ENCODE results near the gene TPRG1. TPM values are rescaled to one million over a fixed set of nuclear protein-coding genes. Genes with fewer than 3 reads are reported as not detected.

TPRG1 gene
- total and polyA plus RNA-seq, 2 experiments from 2014 or later = 0.43 TPM; not detected in 1

- H3K27me3 ChIP-seq = no peaks in the 10 kb centered on the region
- no peaks in the 10 kb centered on the region for H3K36me3 ChIP-seq (replicated peaks; ENCODE audit: insufficient read depth, low read depth)
- H3K9me2 ChIP-seq (replicated peaks; ENCODE audit: insufficient read depth) = no peaks in the 10 kb centered on the region
- no peak overlapping the region for H2AFZ ChIP-seq
- no peak overlapping the region for H3K4me2 ChIP-seq
- no peak overlapping the region for H3K4me3 ChIP-seq
- no peaks in the 10 kb centered on the region for H3K79me2 ChIP-seq
- DNase-seq (ENCODE audit: low spot score) = peak; percentile 12
- H3K9me3 ChIP-seq (ENCODE audit: low read depth) = no peaks in the 10 kb centered on the region
- H3K27ac ChIP-seq = peak overlapping the region; percentile 59
- peaks cover 34% of the 10 kb centered on the region for H3K4me1 ChIP-seq (ENCODE audit: insufficient read depth)
- no peak for TF ChIP-seq EZH2phosphoT487 (IDR thresholded peaks at IDR 0.05; ENCODE audit: low read depth, severe bottlenecking, unreplicated experiment)
- TF ChIP-seq, protein P1, sequence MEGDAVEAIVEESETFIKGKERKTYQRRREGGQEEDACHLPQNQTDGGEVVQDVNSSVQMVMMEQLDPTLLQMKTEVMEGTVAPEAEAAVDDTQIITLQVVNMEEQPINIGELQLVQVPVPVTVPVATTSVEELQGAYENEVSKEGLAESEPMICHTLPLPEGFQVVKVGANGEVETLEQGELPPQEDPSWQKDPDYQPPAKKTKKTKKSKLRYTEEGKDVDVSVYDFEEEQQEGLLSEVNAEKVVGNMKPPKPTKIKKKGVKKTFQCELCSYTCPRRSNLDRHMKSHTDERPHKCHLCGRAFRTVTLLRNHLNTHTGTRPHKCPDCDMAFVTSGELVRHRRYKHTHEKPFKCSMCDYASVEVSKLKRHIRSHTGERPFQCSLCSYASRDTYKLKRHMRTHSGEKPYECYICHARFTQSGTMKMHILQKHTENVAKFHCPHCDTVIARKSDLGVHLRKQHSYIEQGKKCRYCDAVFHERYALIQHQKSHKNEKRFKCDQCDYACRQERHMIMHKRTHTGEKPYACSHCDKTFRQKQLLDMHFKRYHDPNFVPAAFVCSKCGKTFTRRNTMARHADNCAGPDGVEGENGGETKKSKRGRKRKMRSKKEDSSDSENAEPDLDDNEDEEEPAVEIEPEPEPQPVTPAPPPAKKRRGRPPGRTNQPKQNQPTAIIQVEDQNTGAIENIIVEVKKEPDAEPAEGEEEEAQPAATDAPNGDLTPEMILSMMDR (IDR thresholded peaks at IDR 0.05; ENCODE audit: poor library complexity) = no peak
- no peak for TF ChIP-seq EZH2 (IDR thresholded peaks at IDR 0.05; ENCODE audit: borderline replicate concordance)
- H4K20me1 ChIP-seq (ENCODE audit: insufficient read depth, poor library complexity, severe bottlenecking) = no peaks in the 10 kb centered on the region
Observed at GRCh38 chr3:189308608-189309007, 136.8 kb downstream of the TPRG1 start.

DNA sequence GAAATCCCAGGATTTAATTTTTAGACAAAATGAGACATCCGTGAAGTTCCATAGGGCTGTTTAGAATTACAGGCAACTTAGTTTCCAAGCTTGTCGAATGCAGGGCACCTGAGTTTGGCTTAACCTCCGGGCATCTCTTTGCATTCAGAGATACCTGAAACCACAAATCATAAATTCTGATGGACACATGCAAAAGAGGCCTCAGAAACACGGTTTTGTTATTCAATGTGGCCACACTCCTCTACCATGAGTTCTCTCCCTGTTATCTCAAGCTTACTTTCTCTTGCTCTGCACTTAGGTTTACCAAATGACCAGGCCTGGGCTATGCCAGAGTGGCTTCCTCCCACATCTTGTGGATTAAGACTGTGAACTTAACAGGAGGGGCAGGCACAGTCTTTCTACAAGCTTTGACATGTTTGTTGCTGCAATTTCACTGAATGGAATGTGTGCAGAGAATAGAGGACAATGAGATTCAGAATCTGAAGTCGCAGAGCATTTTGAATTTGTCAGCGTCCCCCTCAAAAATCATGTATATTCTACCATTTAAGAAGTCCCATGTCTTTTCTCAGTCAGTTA, 137.7 kb downstream of the TPRG1 start:
- Histone ChIP-seq H3K9me2 (replicated peaks; ENCODE audit: insufficient read depth) (no peaks in the 10 kb centered on the region), H3K79me2 (no peaks in the 10 kb centered on the region), H4K20me1 (ENCODE audit: insufficient read depth, poor library complexity, severe bottlenecking) (no peaks in the 10 kb centered on the region), H3K4me1 (ENCODE audit: insufficient read depth) (peaks cover 29% of the 10 kb centered on the region), H3K27me3 (no peaks in the 10 kb centered on the region), H3K9me3 (ENCODE audit: low read depth) (no peaks in the 10 kb centered on the region), H3K27ac (peak overlapping the region; percentile 62), H3K4me3 (no peak overlapping the region), H3K36me3 (replicated peaks; ENCODE audit: insufficient read depth, low read depth) (no peaks in the 10 kb centered on the region), H3K4me2 (peak overlapping the region; percentile 25), H2AFZ (no peak overlapping the region)
- DNase-seq (ENCODE audit: low spot score) = no peak
- no peak for TF ChIP-seq EZH2phosphoT487 (IDR thresholded peaks at IDR 0.05; ENCODE audit: low read depth, severe bottlenecking, unreplicated experiment)
- TF ChIP-seq, protein P1 (IDR thresholded peaks at IDR 0.05; ENCODE audit: poor library complexity) = no peak
- WGBS (ENCODE audit: low lambda C conversion rate, missing lambda C conversion rate) = 64% methylated on average over 6 of the region's 6 CpGs

GRCh38 chr3:189311521-189311920, 139.8 kb downstream of the TPRG1 start:
- no peak overlapping the region for H3K4me3 ChIP-seq
- no peaks in the 10 kb centered on the region for H3K36me3 ChIP-seq (replicated peaks; ENCODE audit: insufficient read depth, low read depth)
- H3K9me3 ChIP-seq (ENCODE audit: low read depth) = no peaks in the 10 kb centered on the region
- H4K20me1 ChIP-seq (ENCODE audit: insufficient read depth, poor library complexity, severe bottlenecking) = no peaks in the 10 kb centered on the region
- TF ChIP-seq EZH2phosphoT487 (IDR thresholded peaks at IDR 0.05; ENCODE audit: low read depth, severe bottlenecking, unreplicated experiment) (no peak), EZH2 (IDR thresholded peaks at IDR 0.05; ENCODE audit: borderline replicate concordance) (no peak)
- TF ChIP-seq, protein P1 (IDR thresholded peaks at IDR 0.05; ENCODE audit: poor library complexity) = no peak
- peaks cover 24% of the 10 kb centered on the region for H3K4me1 ChIP-seq (ENCODE audit: insufficient read depth)
- no peak for DNase-seq (ENCODE audit: low spot score)
- H3K4me2 ChIP-seq = no peak overlapping the region
- H3K9me2 ChIP-seq (replicated peaks; ENCODE audit: insufficient read depth) = no peaks in the 10 kb centered on the region
- no peak overlapping the region for H3K27ac ChIP-seq
- WGBS (ENCODE audit: low lambda C conversion rate, missing lambda C conversion rate) = 91% methylated on average over 2 of the region's 2 CpGs
- no peak overlapping the region for H2AFZ ChIP-seq
- no peaks in the 10 kb centered on the region for H3K79me2 ChIP-seq
- H3K27me3 ChIP-seq = no peaks in the 10 kb centered on the region

DNA sequence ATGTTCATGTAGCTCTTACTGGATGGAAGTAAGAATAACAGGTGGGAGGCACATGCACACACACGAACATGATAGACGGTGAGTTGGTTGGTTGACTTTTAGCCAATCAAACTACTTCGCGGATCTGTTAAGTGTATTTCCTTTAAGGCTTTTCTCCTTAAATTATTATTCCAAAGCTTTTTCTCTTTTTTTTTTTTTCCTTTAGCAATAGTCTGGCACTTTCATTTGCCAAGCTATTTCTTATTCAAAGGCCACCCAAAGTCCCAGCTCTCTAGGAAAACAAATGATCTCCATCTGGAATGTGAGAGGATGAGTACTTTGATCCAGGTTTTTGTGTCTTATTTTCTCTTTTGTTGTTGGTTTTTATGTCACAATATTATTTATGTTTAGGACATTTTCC, 141.1 kb downstream of the TPRG1 start:
- no peaks in the 10 kb centered on the region for H4K20me1 ChIP-seq (ENCODE audit: insufficient read depth, poor library complexity, severe bottlenecking)
- peaks cover 24% of the 10 kb centered on the region for H3K4me1 ChIP-seq (ENCODE audit: insufficient read depth)
- H3K4me3 ChIP-seq = no peak overlapping the region
- no peaks in the 10 kb centered on the region for H3K79me2 ChIP-seq
- DNase-seq (ENCODE audit: low spot score) = no peak
- H3K36me3 ChIP-seq (replicated peaks; ENCODE audit: insufficient read depth, low read depth) = no peaks in the 10 kb centered on the region
- no peaks in the 10 kb centered on the region for H3K9me3 ChIP-seq (ENCODE audit: low read depth)
- WGBS (ENCODE audit: low lambda C conversion rate, missing lambda C conversion rate) = 95% methylated on average over 4 of the region's 4 CpGs
- no peaks in the 10 kb centered on the region for H3K27me3 ChIP-seq
- no peak overlapping the region for H2AFZ ChIP-seq
- H3K9me2 ChIP-seq (replicated peaks; ENCODE audit: insufficient read depth) = no peaks in the 10 kb centered on the region
- TF ChIP-seq EZH2phosphoT487 (IDR thresholded peaks at IDR 0.05; ENCODE audit: low read depth, severe bottlenecking, unreplicated experiment) (no peak), EZH2 (IDR thresholded peaks at IDR 0.05; ENCODE audit: borderline replicate concordance) (no peak)
- TF ChIP-seq, protein P1 (IDR thresholded peaks at IDR 0.05; ENCODE audit: poor library complexity) = no peak
- no peak overlapping the region for H3K4me2 ChIP-seq
- H3K27ac ChIP-seq = no peak overlapping the region

All from hepatocyte (in vitro differentiated cells).